ENCODE measurements around the gene DMD. TPM values are rescaled to one million over a fixed set of nuclear protein-coding genes. Genes with fewer than 3 reads are reported as not detected.

Gene DMD
- total RNA-seq, 2 experiments from 2014 or later, result 0.27 to 0.49 TPM

DNA sequence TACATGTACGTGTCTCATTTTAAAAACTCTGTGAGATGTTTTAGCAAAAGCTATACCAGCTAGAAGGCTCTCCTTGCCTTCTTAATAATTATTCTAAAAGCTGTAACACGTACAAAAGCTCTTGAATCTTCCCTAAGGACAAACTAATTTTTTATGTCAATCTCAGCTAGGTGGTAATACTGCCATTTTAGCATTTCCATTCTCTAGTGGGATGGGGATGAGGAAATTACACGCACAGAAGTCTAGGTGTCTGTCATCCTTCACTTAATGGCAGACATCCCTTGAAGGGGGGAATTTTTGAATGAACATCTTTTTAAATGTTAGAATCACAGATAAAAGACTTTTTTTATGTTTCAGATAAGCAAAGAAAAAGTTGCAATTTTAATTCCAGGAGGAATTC is 569.1 kb downstream of the DMD start:
- Mint-ChIP-seq H3K27ac (no peak overlapping the region), H3K4me1 (ENCODE audit: low read depth) (no peaks in the 10 kb centered on the region), H3K27me3 (no peaks in the 10 kb centered on the region), H3K4me3 (no peak overlapping the region), H3K9me3 (no peaks in the 10 kb centered on the region), H3K36me3 (ENCODE audit: low read depth) (no peaks in the 10 kb centered on the region)
- intact Hi-C loops (cut with micrococcal nuclease), result no loop called here
- DNase-seq (no peak), ATAC-seq (no peak)
- ChIA-PET CTCF (no interaction called here), POLR2A (no interaction called here)
- TF ChIP-seq CTCF (IDR thresholded peaks at IDR 0.05), result no peak

DNA sequence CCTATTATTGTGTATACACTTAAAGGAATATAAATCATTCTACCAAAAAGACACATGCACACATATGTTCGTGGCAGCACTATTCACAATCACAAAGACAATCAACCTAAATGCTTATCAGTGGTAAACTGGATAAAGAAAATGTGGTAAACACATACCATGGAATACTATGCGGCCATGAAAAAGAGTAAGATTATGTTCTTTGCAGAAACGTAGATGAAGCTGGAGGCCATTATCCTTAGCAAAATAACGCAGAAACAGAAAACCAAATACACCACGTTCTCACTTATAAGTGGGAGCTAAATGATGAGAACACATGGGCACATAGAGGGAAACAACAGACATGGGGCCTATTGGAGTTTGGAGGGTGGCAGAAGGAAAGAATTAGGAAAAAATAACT is 593.2 kb downstream of the DMD start:
- Mint-ChIP-seq H3K4me3 (no peak overlapping the region), H3K36me3 (ENCODE audit: low read depth) (no peaks in the 10 kb centered on the region), H3K9me3 (no peaks in the 10 kb centered on the region), H3K27ac (no peak overlapping the region), H3K27me3 (no peaks in the 10 kb centered on the region), H3K4me1 (ENCODE audit: low read depth) (no peaks in the 10 kb centered on the region)
- ChIA-PET POLR2A (no interaction called here), CTCF (no interaction called here)
- intact Hi-C loops (cut with micrococcal nuclease), result no loop called here
- no peak for TF ChIP-seq CTCF (IDR thresholded peaks at IDR 0.05)
- DNase-seq (no peak), ATAC-seq (no peak)

- ChIA-PET CTCF (no interaction called here), POLR2A (no interaction called here)
- H3K27ac Mint-ChIP-seq, result no peak overlapping the region
- no peaks in the 10 kb centered on the region for H3K27me3 Mint-ChIP-seq
- no peak overlapping the region for H3K4me3 Mint-ChIP-seq
- no peaks in the 10 kb centered on the region for H3K36me3 Mint-ChIP-seq (ENCODE audit: low read depth)
- TF ChIP-seq CTCF (IDR thresholded peaks at IDR 0.05), result no peak
- ATAC-seq (no peak), DNase-seq (no peak)
- H3K9me3 Mint-ChIP-seq, result no peaks in the 10 kb centered on the region
- intact Hi-C loops (cut with micrococcal nuclease), result no loop called here
- H3K4me1 Mint-ChIP-seq (ENCODE audit: low read depth), result no peaks in the 10 kb centered on the region
These were observed 596.6 kb downstream of the DMD start for GRCh38 chrX:32614707-32615106.

GRCh38 chrX:32599156-32599555 is 612.2 kb downstream of the DMD start:
- POLR2A ChIA-PET, result no interaction called here
- intact Hi-C loops (cut with micrococcal nuclease), result no loop called here
- Mint-ChIP-seq H3K36me3 (ENCODE audit: low read depth) (no peaks in the 10 kb centered on the region), H3K9me3 (peaks cover 9% of the 10 kb centered on the region), H3K27ac (no peak overlapping the region), H3K4me3 (no peak overlapping the region), H3K27me3 (no peaks in the 10 kb centered on the region), H3K4me1 (ENCODE audit: low read depth) (no peaks in the 10 kb centered on the region)
- ATAC-seq (no peak), DNase-seq (no peak)
- CTCF ChIA-PET, result no interaction called here
- no peak for TF ChIP-seq CTCF (IDR thresholded peaks at IDR 0.05)

GRCh38 chrX:32598707-32599106 is 612.6 kb downstream of the DMD start:
- ATAC-seq, result no peak
- CTCF ChIA-PET, result no interaction called here

More at GRCh38 chrX:32598707-32599106, 612.6 kb downstream of the DMD start:
- intact Hi-C loops (cut with micrococcal nuclease), result no loop called here
- Mint-ChIP-seq H3K36me3 (ENCODE audit: low read depth) (no peaks in the 10 kb centered on the region), H3K9me3 (peaks cover 9% of the 10 kb centered on the region), H3K27me3 (no peaks in the 10 kb centered on the region), H3K27ac (no peak overlapping the region), H3K4me1 (ENCODE audit: low read depth) (no peaks in the 10 kb centered on the region), H3K4me3 (no peak overlapping the region)
- POLR2A ChIA-PET, result no interaction called here
- TF ChIP-seq CTCF (IDR thresholded peaks at IDR 0.05), result no peak
- no peak for DNase-seq
